ENCODE measurements around the gene GNRHR. TPM values are rescaled to one million over a fixed set of nuclear protein-coding genes. Genes with fewer than 3 reads are reported as not detected.
"Not testable (repeated sequence)": the region's sequence is repeated elsewhere in the genome, so short reads cannot be mapped to it uniquely, and the experiment has no call there.

The GNRHR gene
- total RNA-seq, 1 donor from 2014 or later: not detected

DNA sequence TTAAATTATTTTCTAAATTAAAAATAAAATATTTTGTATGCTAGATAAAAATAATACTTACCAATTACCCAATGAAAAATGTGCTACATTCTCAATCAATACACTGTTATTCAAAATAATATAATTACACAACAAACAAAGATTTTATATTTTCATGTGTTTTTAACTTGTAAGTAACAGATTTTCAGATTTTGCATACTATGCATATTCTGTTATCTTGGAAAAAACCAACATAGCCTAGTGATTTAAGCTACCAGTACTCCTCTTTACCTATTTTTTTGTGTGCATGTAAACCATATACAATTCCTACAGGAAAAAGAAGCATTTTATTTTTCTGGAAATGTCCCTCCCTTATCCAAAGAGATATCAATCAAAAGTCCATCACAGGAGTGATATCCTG lies 10.0 kb upstream of the GNRHR start:
- Mint-ChIP-seq H3K9me3 (ENCODE audit: unreplicated experiment) (no peaks in the 10 kb centered on the region), H3K4me3 (ENCODE audit: unreplicated experiment) (no peak overlapping the region), H3K4me1 (ENCODE audit: unreplicated experiment) (peaks cover 3% of the 10 kb centered on the region), H3K27me3 (ENCODE audit: unreplicated experiment) (no peaks in the 10 kb centered on the region), H3K36me3 (ENCODE audit: unreplicated experiment) (peaks cover 2% of the 10 kb centered on the region), H3K27ac (ENCODE audit: unreplicated experiment) (no peak overlapping the region)
- TF ChIP-seq, protein P1, sequence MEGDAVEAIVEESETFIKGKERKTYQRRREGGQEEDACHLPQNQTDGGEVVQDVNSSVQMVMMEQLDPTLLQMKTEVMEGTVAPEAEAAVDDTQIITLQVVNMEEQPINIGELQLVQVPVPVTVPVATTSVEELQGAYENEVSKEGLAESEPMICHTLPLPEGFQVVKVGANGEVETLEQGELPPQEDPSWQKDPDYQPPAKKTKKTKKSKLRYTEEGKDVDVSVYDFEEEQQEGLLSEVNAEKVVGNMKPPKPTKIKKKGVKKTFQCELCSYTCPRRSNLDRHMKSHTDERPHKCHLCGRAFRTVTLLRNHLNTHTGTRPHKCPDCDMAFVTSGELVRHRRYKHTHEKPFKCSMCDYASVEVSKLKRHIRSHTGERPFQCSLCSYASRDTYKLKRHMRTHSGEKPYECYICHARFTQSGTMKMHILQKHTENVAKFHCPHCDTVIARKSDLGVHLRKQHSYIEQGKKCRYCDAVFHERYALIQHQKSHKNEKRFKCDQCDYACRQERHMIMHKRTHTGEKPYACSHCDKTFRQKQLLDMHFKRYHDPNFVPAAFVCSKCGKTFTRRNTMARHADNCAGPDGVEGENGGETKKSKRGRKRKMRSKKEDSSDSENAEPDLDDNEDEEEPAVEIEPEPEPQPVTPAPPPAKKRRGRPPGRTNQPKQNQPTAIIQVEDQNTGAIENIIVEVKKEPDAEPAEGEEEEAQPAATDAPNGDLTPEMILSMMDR (IDR thresholded peaks at IDR 0.05): no peak
- DNase-seq (ENCODE audit: extremely low spot score, unreplicated experiment): no peak

DNA sequence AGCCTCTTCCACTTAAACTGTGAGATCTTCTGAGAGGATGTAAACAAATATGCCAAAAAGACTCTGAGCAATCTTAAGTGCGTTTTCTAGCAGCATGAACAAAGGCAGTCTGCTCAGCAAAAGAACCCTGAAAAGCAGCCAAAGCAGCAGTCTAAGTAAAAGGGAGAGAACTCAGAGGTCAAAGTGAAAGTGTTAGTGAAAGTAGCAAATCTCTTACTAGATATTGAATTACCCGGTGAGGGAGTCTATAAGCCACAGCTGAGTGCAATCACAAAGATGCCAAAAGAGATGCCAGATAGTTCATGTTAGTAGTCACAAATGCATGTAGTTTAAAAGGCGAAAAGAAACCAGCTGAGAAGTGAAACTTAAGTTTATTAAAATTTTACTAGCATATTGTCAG lies 7.9 kb upstream of the GNRHR start:
- TF ChIP-seq, protein P1 (IDR thresholded peaks at IDR 0.05): no peak
- no peak for DNase-seq (ENCODE audit: extremely low spot score, unreplicated experiment)
- H3K27ac Mint-ChIP-seq (ENCODE audit: unreplicated experiment): no peak overlapping the region

DNA sequence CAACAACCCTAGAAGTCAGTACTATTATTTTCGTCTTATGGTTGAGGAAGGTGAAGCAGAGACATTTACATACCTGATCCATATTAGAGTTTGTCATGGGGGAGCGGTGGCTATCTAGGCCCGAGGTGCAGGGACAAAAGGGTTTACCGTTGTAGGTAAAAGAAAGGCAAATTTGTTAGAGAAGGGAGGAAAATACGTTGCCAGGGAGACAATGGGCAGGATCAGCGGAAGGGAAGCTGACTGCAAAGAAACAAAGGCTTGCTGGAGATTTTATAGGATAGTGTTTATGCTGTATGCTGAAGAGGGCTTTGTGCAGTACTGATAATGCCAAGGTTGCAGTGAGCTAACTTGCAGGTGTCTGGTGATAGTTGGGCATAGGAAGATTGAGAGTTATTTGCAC lies 2.8 kb upstream of the GNRHR start:
- H3K9me3 Mint-ChIP-seq (ENCODE audit: unreplicated experiment); DNase-seq (ENCODE audit: extremely low spot score, unreplicated experiment); H3K27me3 Mint-ChIP-seq (ENCODE audit: unreplicated experiment); H3K27ac Mint-ChIP-seq (ENCODE audit: unreplicated experiment); H3K4me1 Mint-ChIP-seq (ENCODE audit: unreplicated experiment); H3K4me3 Mint-ChIP-seq (ENCODE audit: unreplicated experiment); H3K36me3 Mint-ChIP-seq (ENCODE audit: unreplicated experiment): not testable (repeated sequence)

More for the DNA sequence above, 7.9 kb upstream of the GNRHR start:
- Mint-ChIP-seq H3K36me3 (ENCODE audit: unreplicated experiment) (no peaks in the 10 kb centered on the region), H3K4me3 (ENCODE audit: unreplicated experiment) (no peak overlapping the region), H3K4me1 (ENCODE audit: unreplicated experiment) (peaks cover 7% of the 10 kb centered on the region), H3K27me3 (ENCODE audit: unreplicated experiment) (no peaks in the 10 kb centered on the region), H3K9me3 (ENCODE audit: unreplicated experiment) (no peaks in the 10 kb centered on the region)

DNA sequence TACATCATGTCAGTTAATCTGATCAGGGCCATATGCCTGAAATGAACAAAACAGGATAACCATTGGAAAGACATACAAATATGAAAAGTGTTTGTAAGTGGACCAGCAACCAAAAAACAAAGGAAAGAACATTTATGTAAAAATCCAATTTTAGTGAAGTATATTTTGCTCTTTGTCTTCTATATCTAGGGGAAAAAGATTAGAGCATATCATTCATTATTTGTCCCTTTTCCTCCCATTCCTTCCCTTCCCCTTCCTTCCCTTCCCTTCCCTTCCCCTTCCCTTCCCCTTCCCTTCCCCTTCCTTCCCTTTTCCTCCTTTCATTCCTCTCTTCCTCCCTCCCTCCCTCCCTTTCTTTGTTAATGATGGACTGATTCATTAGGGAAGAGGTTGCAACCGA lies 1.8 kb upstream of the GNRHR start:
- Mint-ChIP-seq H3K36me3 (ENCODE audit: unreplicated experiment) (no peaks in the 10 kb centered on the region), H3K4me1 (ENCODE audit: unreplicated experiment) (peaks cover 4% of the 10 kb centered on the region), H3K27ac (ENCODE audit: unreplicated experiment) (no peak overlapping the region), H3K9me3 (ENCODE audit: unreplicated experiment) (no peaks in the 10 kb centered on the region), H3K27me3 (ENCODE audit: unreplicated experiment) (no peaks in the 10 kb centered on the region), H3K4me3 (ENCODE audit: unreplicated experiment) (no peak overlapping the region)
- TF ChIP-seq, protein P1 (IDR thresholded peaks at IDR 0.05): no peak
- DNase-seq (ENCODE audit: extremely low spot score, unreplicated experiment): no peak

DNA sequence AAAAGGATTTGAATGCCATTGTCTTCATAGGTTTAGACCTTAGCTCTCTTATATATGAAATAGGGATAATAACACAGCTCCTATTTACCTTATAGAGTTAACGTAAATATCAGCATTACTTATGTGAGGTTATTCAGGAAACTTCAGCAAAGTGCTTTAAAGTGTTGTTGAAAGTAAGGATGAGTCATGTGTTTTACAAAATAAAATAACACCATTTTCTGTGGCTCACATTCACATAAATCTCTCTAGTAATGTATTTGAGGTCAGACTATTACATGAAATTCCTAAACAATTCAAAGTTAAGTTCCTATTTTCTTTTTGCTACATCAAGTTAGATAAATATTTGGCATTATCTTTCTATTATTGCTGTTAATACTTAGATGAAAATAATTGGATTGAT lies 2.9 kb downstream of the GNRHR start:
- H3K36me3 Mint-ChIP-seq (ENCODE audit: unreplicated experiment): no peaks in the 10 kb centered on the region
- TF ChIP-seq, protein P1 (IDR thresholded peaks at IDR 0.05): no peak
- no peak for DNase-seq (ENCODE audit: extremely low spot score, unreplicated experiment)
- H3K4me3 Mint-ChIP-seq (ENCODE audit: unreplicated experiment): no peak overlapping the region
- H3K4me1 Mint-ChIP-seq (ENCODE audit: unreplicated experiment): no peaks in the 10 kb centered on the region
- H3K27ac Mint-ChIP-seq (ENCODE audit: unreplicated experiment): no peak overlapping the region
- no peaks in the 10 kb centered on the region for H3K27me3 Mint-ChIP-seq (ENCODE audit: unreplicated experiment)
- H3K9me3 Mint-ChIP-seq (ENCODE audit: unreplicated experiment): no peaks in the 10 kb centered on the region

DNA sequence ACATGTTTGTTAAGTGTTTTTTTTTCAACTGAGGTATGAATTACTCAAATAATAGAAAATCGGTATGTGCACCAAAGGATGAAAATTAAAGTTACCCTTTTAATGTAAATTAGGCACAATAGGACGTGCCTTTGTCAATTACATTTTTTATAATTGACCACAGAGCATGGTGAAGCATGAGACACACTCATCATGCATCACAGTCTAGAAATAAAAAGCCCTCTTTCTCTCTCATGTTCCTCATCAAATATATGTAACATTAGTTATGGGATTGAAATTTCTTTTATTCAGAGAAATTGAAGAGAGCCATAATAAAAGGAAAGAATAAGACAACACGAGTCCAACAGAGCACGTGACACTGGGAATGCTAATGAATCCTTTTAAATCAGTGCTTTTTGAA lies 3.5 kb downstream of the GNRHR start:
- Mint-ChIP-seq H3K4me3 (ENCODE audit: unreplicated experiment) (no peak overlapping the region), H3K27me3 (ENCODE audit: unreplicated experiment) (no peaks in the 10 kb centered on the region), H3K9me3 (ENCODE audit: unreplicated experiment) (no peaks in the 10 kb centered on the region), H3K36me3 (ENCODE audit: unreplicated experiment) (no peaks in the 10 kb centered on the region), H3K27ac (ENCODE audit: unreplicated experiment) (no peak overlapping the region), H3K4me1 (ENCODE audit: unreplicated experiment) (no peaks in the 10 kb centered on the region)
- DNase-seq (ENCODE audit: extremely low spot score, unreplicated experiment): no peak
- TF ChIP-seq, protein P1 (IDR thresholded peaks at IDR 0.05): no peak

Measured in osteocyte (in vitro differentiated cells).